ENCODE measurements around the gene ERFE.
"Not testable (repeated sequence)": the region's sequence is repeated elsewhere in the genome, so short reads cannot be mapped to it uniquely, and the experiment has no call there.

ERFE gene

GRCh38 chr2:238165288-238165921 lies 6.6 kb downstream of the ERFE start:
- H3K4me3 ChIP-seq, result no peak overlapping the region
- H3K27ac ChIP-seq, result no peak overlapping the region

DNA sequence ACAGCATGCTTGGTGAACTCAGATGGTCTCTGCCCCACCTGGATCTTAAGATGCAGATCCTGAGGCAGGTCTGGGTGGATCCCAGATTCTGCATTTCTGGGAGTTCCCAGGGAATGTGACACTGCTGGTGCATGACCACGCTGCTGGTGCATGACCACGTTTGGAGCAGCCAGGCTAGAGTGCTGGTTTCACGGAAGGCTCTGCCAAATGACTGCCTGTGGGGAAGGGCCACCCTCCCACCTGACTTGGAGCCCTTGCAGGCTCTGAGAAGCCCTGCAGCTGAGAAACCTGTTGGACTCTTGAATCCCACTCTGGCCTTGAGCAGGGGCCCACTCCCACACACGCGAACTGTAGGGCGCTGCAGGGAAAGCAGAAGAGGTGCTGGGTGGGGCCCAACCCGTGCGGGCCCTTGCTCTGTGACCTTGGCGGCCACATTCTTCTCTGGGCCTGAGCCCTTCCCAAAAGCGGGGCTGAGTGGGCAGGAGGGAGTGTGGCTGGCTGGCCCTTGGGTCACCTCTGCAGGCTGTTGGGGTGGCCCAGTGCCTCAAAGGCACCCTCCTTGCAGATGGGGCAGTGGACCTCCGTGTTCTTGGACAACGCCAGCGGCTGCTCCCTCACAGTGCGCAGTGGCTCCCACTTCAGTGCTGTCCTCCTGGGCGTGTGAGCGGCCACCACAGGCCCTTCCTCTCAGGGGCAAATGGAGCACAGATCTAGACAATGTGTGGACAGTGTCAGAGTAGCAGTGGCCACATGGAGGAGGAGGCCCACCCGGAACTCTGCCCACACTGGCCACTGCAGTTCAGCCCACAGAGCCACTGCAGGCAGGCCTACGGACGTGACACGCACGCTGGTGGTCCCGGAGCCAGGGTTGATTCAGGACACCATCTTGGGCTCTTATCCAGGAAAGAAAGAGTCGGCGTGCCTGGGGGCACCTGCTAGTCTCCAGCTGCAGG lies 7.9 kb downstream of the ERFE start:
- Histone ChIP-seq H3K4me3 (no peak overlapping the region), H3K27ac (no peak overlapping the region)

DNA sequence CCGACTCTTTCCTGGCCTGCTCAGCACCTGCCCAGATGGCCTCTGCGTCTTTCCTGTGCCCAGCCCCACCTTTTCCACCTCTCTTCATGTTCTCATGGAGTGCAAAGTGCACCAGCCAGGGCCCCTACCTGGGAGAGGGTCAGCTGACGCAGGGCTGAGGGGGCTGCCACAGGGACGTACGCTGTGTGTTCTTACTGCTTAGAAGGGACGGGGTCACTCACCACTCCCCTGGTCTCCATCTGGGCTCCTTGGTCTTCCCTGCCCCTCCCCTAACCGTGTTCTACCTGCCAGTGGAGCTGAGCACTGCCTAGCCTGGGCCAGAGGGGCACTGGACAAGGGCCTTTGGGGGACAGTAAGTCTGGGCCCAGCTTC lies 8.6 kb downstream of the ERFE start:
- H3K4me3 ChIP-seq, result no peak overlapping the region
- H3K27ac ChIP-seq, result no peak overlapping the region

DNA sequence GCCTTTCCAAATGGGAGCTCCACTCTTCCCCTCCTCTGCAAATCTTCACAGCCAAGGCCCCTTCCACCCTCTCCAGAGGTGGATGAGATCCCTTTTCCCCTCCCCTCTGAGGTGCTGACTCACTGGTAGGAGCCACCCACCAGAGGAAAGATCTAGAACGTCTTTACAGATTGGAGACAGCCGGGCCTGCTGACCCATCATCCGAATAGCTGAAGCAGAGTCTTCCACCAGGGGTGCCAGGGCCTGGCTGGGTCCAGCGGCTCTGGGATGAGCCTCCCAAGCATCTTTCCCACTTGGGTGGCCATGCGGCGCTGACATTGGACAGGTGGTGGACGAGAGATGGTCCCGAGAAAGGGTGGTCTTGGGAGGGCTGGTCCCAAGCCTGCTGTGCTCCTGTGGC lies 9.0 kb downstream of the ERFE start:
- Histone ChIP-seq H3K4me3 (no peak overlapping the region), H3K27ac (no peak overlapping the region)

DNA sequence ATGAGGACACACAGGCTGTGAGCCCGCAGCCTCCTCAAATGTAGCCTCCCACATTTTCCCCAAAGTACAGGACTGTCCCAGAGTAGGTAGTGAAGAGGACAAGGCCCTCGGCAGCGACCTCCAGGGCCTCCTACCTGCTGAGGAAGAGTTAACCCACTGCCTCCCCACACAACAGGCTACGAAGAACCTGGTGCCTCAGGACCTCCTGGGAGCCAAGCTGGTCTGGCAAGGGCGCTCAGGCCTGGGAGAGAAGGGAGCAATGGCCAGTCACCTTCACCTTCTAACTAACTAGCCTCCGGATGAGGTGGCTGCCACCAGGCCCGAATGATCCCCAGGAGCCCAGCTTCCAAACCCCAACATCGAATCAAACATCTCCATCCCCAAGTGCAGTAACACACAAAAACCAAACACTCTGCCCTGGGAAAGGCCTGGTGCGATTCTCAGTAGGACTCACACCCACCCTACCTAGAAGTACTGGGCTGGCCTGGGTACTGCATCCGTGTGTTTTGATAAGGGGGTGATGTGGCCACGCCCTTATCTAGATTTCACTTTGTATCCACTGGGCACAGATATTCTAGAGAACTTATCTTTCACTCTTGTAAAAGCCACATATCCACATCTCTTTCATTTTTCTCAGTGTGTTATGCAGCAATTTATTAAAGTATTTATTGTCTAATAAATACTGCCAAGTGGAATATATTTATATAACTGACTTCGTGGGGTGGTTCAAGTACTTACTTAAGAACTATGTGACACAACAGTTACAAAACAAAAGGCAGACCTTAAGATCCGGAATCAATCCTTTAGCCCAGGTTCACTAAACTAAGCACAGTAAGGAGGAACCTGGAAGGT lies 9.7 kb downstream of the ERFE start:
- Histone ChIP-seq H3K4me3 (no peak overlapping the region), H3K27ac (no peak overlapping the region)

DNA sequence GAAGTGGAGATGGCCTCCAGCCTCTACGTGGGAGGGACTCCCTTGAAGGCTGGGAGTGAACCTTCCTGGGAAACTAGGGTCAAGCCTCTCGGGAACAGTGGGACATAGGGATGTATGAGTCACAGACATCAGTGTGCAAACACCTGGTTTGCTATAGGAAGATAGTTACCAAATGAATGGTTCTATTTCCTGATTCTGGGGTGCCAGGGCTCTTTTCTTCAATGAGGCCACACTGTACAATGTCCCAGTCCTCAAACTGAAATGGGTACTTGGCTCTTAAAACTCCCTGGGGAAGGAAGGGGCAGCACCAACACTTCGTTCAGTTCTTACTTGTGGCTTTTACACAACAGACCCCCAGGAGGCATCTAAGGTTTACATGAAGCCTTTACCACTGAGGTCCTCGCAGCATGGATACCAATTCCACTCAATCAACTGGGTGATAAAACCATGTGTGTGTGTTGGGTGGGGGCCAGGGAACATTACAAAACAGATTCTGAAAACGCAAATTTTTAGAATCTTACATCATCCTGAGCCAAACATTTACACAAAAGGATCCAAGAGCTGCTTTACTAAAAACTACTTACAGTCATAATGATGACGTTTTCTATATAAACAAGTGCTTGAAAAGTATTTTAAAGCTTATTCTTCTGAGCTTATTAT lies 10.4 kb downstream of the ERFE start:
- H3K4me3 ChIP-seq, result no peak overlapping the region
- H3K27ac ChIP-seq, result peak overlapping the region in 4 of 21 experiments; percentile 6 to 27 (median 14)

DNA sequence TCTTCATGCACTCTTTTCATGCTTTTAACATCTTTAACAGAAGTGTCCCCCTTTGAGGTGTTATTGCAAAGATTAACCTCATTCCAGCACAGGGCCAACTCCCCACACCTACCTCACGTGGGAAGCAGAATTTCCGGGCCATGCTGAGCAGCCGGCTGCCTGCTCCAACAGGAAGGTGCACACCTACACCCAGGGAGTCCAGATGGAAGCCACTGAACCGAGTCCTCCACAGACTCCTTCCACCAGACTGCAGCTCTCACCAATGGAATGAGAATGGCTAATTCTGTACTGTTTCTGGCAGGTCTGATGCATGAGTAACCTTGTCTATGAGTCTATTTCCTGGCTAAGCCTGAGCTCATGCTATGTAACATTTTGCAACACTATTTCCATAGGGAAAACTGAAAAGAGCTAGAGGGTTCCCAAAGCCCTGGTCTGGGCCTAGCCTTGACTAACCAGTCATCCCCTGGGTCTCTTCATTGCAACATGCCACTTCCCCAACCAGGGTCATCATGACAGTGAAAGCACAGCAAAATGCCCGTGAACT lies 11.0 kb downstream of the ERFE start:
- Histone ChIP-seq H3K4me3 (no peak overlapping the region), H3K27ac (peak overlapping the region in 7 of 21 experiments; percentile 6 to 59 (median 23))

GRCh38 chr2:238170386-238171071 lies 11.8 kb downstream of the ERFE start:
- H3K27ac ChIP-seq, result peak overlapping the region in 6 of 21 experiments; percentile 8 to 59 (median 26)
- H3K4me3 ChIP-seq, result no peak overlapping the region

- H3K27ac ChIP-seq, result peak overlapping the region in 1 of 21 experiments; percentile 26
These were observed 12.3 kb downstream of the ERFE start for GRCh38 chr2:238171072-238171431.

DNA sequence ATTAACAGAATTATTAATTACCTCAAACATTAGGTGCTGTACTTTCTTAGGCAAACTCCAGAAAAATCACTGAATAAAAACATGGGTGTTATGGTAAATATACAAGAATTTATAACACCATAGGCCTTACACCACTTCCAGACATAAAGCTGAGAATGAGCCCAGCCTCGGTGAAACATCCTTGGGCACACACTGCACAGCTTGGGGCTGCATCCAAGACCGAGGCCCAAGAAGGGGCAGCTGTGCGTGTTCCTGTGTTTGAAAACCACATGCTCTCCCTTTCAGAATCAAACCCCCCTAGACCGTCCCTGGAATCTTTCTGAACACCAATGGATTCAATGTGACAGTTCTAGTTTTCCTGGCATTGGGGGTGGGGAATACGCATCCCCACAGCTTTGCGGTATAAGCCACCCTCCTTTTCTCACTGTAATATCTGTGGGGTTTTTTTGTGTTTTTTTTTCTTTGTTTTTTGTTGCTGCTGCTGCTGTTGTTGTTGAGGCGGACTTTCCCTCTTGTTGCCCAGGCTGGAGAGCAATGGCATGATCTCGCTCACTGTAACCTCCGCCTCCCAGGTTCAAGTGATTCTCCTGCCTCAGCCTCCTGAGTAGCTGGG lies 12.9 kb downstream of the ERFE start:
- Histone ChIP-seq H3K27ac (no peak overlapping the region), H3K4me3 (no peak overlapping the region)

More at GRCh38 chr2:238171072-238171431, 12.3 kb downstream of the ERFE start:
- H3K4me3 ChIP-seq, result not testable (repeated sequence)

GRCh38 chr2:238172439-238172838 lies 13.7 kb downstream of the ERFE start:
- no peak overlapping the region for H3K4me3 ChIP-seq
- H3K27ac ChIP-seq, result no peak overlapping the region

DNA sequence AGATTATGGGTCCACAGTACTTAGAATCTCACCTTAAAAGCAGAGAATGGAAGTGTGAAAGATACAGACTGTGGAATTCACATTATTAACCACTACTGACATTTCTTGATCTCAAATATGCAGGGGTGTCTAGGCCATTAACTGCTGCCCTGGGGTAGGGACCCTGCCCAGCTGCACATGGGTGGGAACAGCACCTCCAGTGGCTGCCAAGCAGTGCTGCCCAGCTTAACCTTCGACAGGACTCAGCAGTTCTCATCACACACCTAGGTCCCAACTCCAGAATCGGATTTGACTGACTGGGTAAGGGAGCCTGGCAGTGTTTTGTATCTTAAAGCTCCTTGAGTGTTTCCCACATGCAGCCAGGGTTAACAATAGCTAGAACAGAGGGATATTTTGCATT lies 14.9 kb downstream of the ERFE start:
- H3K4me3 ChIP-seq, result no peak overlapping the region
- no peak overlapping the region for H3K27ac ChIP-seq

DNA sequence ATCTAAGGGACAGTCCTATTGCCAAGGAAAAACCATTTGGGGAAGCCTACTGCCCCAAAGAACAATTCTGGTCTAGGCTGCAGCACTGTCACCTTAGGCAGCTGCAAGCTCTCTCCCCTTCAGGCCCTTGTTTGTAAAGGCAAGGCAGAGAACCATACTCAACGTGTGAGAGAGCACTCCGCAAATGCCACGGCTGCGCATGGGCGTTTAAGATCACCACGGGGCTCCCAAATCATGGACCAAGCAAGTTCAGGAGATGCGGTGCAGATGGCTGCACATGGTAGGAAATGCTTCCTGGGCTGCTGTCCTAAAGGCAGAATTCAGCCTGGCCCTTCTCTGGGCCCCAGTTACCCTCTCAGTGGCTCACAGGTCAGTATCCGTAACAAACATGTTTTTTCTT lies 15.5 kb downstream of the ERFE start:
- H3K27ac ChIP-seq, result no peak overlapping the region

DNA sequence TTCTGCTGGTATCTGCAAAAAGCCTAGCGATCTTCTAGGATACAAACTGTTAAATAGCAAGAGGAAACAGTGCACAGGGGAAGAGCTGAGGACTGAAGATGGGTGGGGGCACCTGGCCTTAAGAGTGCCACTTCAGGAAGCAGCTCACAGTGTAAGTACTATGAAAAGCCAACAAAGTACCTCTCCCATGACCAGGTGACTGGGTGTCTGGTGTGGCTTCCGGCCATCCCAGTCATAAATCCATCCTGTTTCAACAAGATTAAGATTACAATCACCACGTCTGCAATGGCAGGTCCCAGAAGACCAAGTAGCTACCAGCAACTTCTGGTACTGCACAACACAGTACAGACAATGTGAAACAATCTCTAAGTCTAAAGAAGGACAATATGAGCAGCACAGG lies 15.9 kb downstream of the ERFE start:
- H3K27ac ChIP-seq, result no peak overlapping the region
- no peak overlapping the region for H3K4me3 ChIP-seq

More for the DNA sequence above, 15.5 kb downstream of the ERFE start:
- H3K4me3 ChIP-seq, result no peak overlapping the region

GRCh38 chr2:238176613-238177012 lies 17.8 kb downstream of the ERFE start:
- no peak overlapping the region for H3K4me3 ChIP-seq
- no peak overlapping the region for H3K27ac ChIP-seq

DNA sequence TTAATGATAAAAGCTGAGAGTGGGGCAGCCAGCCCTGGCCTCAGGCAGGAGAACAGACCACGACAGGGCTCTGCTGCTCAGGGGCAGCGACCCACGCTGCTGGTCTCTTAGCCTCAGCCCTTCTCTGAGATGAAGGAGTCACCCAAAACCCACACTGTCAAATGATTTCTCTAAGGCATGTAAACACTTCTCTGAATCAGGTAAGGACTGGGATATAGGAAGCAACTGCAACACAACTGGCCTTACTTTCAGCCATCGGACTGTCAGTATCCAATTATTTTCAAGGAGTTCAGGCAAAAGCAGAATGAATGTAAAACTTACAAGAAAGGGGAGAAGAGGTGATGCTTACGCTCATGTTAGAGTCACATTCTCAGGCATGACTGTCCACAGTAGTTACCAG lies 21.8 kb downstream of the ERFE start:
- no peak overlapping the region for H3K27ac ChIP-seq
- H3K4me3 ChIP-seq, result no peak overlapping the region

DNA sequence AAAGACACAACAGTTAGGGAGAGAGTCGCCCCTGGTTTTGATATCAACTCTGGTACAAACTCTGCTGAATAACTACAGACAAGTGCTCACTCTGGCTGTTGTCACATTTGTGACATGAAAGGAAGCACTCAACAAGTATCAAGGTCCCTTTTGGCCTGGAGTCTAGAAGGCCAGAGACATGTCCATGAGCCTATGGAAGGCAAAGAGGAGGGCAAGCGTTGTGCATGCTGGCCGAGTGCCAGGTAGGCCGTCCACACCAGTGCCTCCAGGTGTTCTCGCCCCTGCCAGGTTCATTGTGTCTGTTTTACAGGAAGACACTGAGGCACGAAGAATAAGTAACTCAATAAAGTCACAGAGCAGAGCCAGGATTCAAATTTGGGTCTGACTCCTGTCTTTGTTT lies 23.6 kb downstream of the ERFE start:
- no peak overlapping the region for H3K4me3 ChIP-seq
- H3K27ac ChIP-seq, result no peak overlapping the region

- Histone ChIP-seq H3K27ac (no peak overlapping the region), H3K4me3 (no peak overlapping the region)
These were observed 25.1 kb downstream of the ERFE start for GRCh38 chr2:238183821-238184220.
